SH-SY5Y (cell line): ENCODE measurements around the gene TRIM8.

Experiments
- GATA2 ChIP-seq: IDR thresholded peaks from 2 replicates; pipeline ENCODE4 v1.6.1; 2011; ENCODE audit warnings: mild to moderate bottlenecking, low read depth, low read length
- GATA3 ChIP-seq: IDR thresholded peaks from 2 replicates; pipeline ENCODE4 v1.6.1; 2011; ENCODE audit warnings: low read depth, mild to moderate bottlenecking, low read length, moderate library complexity

DNA sequence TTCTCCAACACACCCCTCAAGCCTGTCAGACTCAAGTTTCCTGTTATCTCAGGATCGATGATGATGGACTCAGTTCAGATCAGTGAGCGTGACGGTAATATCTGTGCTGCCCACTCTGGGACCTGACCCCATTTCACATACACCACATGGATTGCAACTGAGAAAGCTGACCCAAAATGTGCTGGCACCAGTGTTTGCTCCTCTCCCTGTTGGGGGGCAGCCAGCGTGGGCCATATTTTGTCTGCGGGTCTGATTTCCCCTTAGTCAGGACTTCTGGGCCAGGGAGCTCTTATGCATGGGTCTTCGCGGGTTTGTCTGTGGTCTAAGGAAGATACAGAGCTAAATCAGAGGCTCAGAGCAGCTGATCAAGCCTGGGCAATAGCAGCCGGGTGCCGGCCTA, 42.6 kb upstream of the TRIM8 start:
- no peak for TF ChIP-seq GATA2
- TF ChIP-seq GATA3, result no peak
